Osteoblast (primary cell): ENCODE measurements around the gene ZNF385A. TPM values are rescaled to one million over a fixed set of nuclear protein-coding genes. Genes with fewer than 3 reads are reported as not detected.
A peak's percentile ranks its signal among the peaks of the same experiment; 100 is the strongest.

ENCODE experiments used
- DNase-seq: peaks from one replicate; pipeline ENCODE4 v3.0.0; 2011; ENCODE audit warnings: low spot score, mixed read lengths; ENCODE audit not compliant: insufficient read length; ENCODE audit errors: missing footprints
- H2AFZ ChIP-seq: 2 replicates; pipeline ENCODE4 v1.6.0; 2011; ENCODE audit warnings: mild to moderate bottlenecking, low read length
- H3K27ac ChIP-seq: 2 replicates; pipeline ENCODE4 v1.5.1; 2011; ENCODE audit warnings: mild to moderate bottlenecking, low read depth, low read length, moderate library complexity
- H3K27me3 ChIP-seq: 2 replicates; pipeline ENCODE4 v1.6.0; 2012; ENCODE audit warnings: mild to moderate bottlenecking, control low read depth, inconsistent platforms, low read length, moderate library complexity; ENCODE audit not compliant: insufficient read depth
- H3K36me3 ChIP-seq: 2 replicates; pipeline ENCODE4 v1.5.1; 2011; ENCODE audit warnings: mild to moderate bottlenecking, low read length, control low read depth, moderate library complexity; ENCODE audit not compliant: insufficient read depth
- H3K4me1 ChIP-seq: 2 replicates; pipeline ENCODE4 v1.5.1; 2011; ENCODE audit warnings: mild to moderate bottlenecking, low read length, control low read depth, moderate library complexity; ENCODE audit not compliant: insufficient read depth
- H3K4me2 ChIP-seq: 2 replicates; pipeline ENCODE4 v1.6.0; 2011; ENCODE audit warnings: mild to moderate bottlenecking, low read length; ENCODE audit not compliant: insufficient read depth
- H3K4me3 ChIP-seq: fragments of 200-600 bp; sonication (generic); 3 replicates; pipeline ENCODE4 v1.5.1; 2012; ENCODE audit warnings: mild to moderate bottlenecking, low read length, inconsistent platforms; ENCODE audit not compliant: insufficient read depth
- H3K79me2 ChIP-seq: 2 replicates; pipeline ENCODE4 v1.6.0; 2012; ENCODE audit warnings: mild to moderate bottlenecking, low read length, control low read depth, inconsistent platforms; ENCODE audit not compliant: insufficient read depth
- H3K9me3 ChIP-seq: 2 replicates; pipeline ENCODE4 v1.5.1; 2011; ENCODE audit warnings: low read depth, low read length, control low read depth
- H4K20me1 ChIP-seq: 2 replicates; pipeline ENCODE4 v1.6.0; 2012; ENCODE audit warnings: mild to moderate bottlenecking, low read length, control low read depth; ENCODE audit not compliant: insufficient read depth
- CTCF ChIP-seq: IDR thresholded peaks from 2 replicates; pipeline ENCODE4 v1.5.1; 2011; ENCODE audit warnings: mild to moderate bottlenecking, low read depth, low read length, moderate library complexity; ENCODE audit errors: extremely low read depth
- total RNA-seq: library from RNA; depleted of rRNA; stranded (reverse); fragments of >200 nt; gene quantifications from 2 replicates; pipeline ENCODE4 v1.2.3, GENCODE V29; 2012

The ZNF385A gene
- total RNA-seq, 1 donor, result 0.72 TPM

DNA sequence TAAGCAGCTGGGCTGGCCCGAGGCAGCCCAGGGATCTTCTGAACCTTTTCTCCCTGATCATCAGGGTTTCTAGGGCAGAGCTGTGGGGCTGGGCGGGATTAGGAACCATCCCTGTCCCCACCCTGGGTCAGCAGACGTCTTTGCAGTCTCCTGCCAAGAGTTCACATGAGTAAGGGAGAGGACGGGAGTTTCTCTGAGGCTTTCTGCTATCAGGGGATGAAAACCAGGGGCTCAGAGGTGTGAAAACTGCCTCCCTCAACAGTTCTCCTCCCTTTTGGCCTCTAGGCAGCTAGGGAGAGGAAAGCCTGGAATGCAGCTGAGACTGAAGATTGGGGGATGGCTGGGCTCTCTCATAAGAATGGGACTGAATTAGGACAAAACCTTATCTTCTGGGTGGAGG lies 7.9 kb downstream of the ZNF385A start:
- H3K4me3 ChIP-seq, result no peak overlapping the region
- no peaks in the 10 kb centered on the region for H3K9me3 ChIP-seq
- no peaks in the 10 kb centered on the region for H3K36me3 ChIP-seq
- peaks cover 9% of the 10 kb centered on the region for H3K4me1 ChIP-seq
- no peaks in the 10 kb centered on the region for H4K20me1 ChIP-seq
- TF ChIP-seq CTCF, result no peak
- H3K27ac ChIP-seq, result no peak overlapping the region
- no peak overlapping the region for H2AFZ ChIP-seq
- H3K4me2 ChIP-seq, result no peak overlapping the region
- no peaks in the 10 kb centered on the region for H3K27me3 ChIP-seq
- no peaks in the 10 kb centered on the region for H3K79me2 ChIP-seq
- DNase-seq, result peak; percentile 73

DNA sequence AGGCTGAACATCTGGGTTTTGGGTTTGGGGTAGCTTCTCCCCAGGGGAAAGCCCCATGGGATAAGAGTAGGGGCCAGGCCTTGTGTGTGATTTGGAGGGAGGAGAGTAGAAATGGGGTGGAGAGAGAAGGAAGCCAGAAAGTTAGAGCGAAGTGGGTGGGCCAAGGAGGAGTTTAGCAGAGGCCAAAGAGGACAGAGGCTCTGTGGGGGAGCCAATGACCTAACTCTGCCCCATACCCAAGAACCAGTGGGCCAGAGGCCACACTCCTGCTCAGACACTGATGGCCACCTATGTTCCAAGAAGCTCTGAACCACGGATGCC lies 9.3 kb downstream of the ZNF385A start:
- Histone ChIP-seq H3K4me2 (no peak overlapping the region), H3K79me2 (no peaks in the 10 kb centered on the region)

DNA sequence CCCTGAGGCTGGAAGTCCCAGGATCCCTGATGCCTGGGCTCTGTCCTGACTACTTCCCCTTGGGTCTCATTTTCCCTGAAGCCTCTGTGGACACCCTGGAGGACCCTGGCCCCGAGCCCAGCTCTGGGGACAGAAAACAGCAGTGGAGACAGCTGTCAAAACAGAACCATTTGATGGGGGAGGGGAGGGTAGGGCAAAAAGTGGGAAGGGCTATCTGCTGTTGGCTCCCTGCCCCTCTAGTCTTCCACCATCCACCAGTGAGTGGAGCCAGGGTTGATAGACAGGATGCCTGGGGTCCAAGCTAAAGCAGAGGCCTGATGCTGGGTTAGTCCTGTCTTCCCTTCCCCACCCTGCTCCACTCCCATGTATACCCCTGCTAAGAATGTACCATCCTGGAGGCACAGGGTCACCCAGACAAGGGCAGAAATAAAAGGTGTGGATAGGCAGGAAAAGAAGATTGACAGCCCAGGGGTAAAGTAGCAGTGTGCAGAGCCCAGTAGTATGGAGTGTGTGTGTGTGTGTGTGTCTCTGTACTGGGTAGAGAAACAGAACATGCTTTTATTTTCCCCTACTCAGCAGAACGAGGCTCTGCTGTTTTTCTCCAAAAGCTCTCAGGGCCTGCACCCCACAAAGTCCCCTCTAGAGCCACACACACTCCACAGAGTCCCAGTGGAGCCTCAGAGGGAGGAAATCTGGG lies 9.8 kb downstream of the ZNF385A start:
- H3K27me3 ChIP-seq, result no peaks in the 10 kb centered on the region
- no peaks in the 10 kb centered on the region for H4K20me1 ChIP-seq
- H3K9me3 ChIP-seq, result no peaks in the 10 kb centered on the region
- H3K4me1 ChIP-seq, result peaks cover 14% of the 10 kb centered on the region
- DNase-seq, result peak; percentile 71
- no peaks in the 10 kb centered on the region for H3K36me3 ChIP-seq
- H3K4me2 ChIP-seq, result no peak overlapping the region
- H2AFZ ChIP-seq, result no peak overlapping the region
- no peak overlapping the region for H3K27ac ChIP-seq
- TF ChIP-seq CTCF, result no peak
- no peak overlapping the region for H3K4me3 ChIP-seq
- no peaks in the 10 kb centered on the region for H3K79me2 ChIP-seq

More for the DNA sequence above, 9.3 kb downstream of the ZNF385A start:
- H3K4me1 ChIP-seq, result peaks cover 14% of the 10 kb centered on the region
- no peaks in the 10 kb centered on the region for H3K36me3 ChIP-seq
- H2AFZ ChIP-seq, result no peak overlapping the region
- no peaks in the 10 kb centered on the region for H3K27me3 ChIP-seq
- no peak overlapping the region for H3K4me3 ChIP-seq
- TF ChIP-seq CTCF, result no peak
- peak; percentile 57 for DNase-seq
- no peaks in the 10 kb centered on the region for H3K9me3 ChIP-seq
- H4K20me1 ChIP-seq, result no peaks in the 10 kb centered on the region
- no peak overlapping the region for H3K27ac ChIP-seq

GRCh38 chr12:54373649-54374561 lies 10.6 kb downstream of the ZNF385A start:
- no peak overlapping the region for H3K4me3 ChIP-seq
- H3K27me3 ChIP-seq, result no peaks in the 10 kb centered on the region
- no peaks in the 10 kb centered on the region for H3K9me3 ChIP-seq
- no peak overlapping the region for H2AFZ ChIP-seq
- H3K79me2 ChIP-seq, result no peaks in the 10 kb centered on the region
- no peak overlapping the region for H3K27ac ChIP-seq
- no peak for TF ChIP-seq CTCF
- H3K4me2 ChIP-seq, result no peak overlapping the region
- H3K36me3 ChIP-seq, result no peaks in the 10 kb centered on the region
- peak; percentile 73 for DNase-seq
- peaks cover 8% of the 10 kb centered on the region for H3K4me1 ChIP-seq
- H4K20me1 ChIP-seq, result no peaks in the 10 kb centered on the region
